Activated T-cell treated with anti-CD3 and anti-CD28 coated beads, Interleukin-2, amount 50 U/mL, for 72 hours (primary cell): Measurements from ENCODE around the gene ADORA2B. TPM values are rescaled to one million over a fixed set of nuclear protein-coding genes. Genes with fewer than 3 reads are reported as not detected.
"Not testable (repeated sequence)": the region's sequence is repeated elsewhere in the genome, so short reads cannot be mapped to it uniquely, and the experiment has no call there.

Experiments
- ATAC-seq, 2 donors: fragments of 150-1000 bp; cut with Tn5 transposase; replicated peaks in 1 of 2; 2 replicates each; pipeline ENCODE4 v1.10.0; 2021; ENCODE audit warnings: moderate library complexity in 2 of 2, mild to moderate bottlenecking in 1 of 2
- DNase-seq, 2 donors: peaks; one replicate each; pipeline ENCODE4 v3.0.0; 2021 to 2022; ENCODE audit warnings: mixed read lengths in 1 of 2
- H3K27ac Mint-ChIP-seq: one replicate; pipeline ENCODE4 v1.8.0; 2022; ENCODE audit warnings: mild to moderate bottlenecking, moderate library complexity, mixed read lengths
- H3K27me3 Mint-ChIP-seq: one replicate; pipeline ENCODE4 v1.8.0; 2022; ENCODE audit warnings: low read depth, mixed read lengths
- H3K36me3 Mint-ChIP-seq, 2 donors: one replicate each; pipeline ENCODE4 v1.8.0; 2022; ENCODE audit warnings: mixed read lengths in 2 of 2, mild to moderate bottlenecking in 1 of 2; ENCODE audit not compliant: insufficient read depth in 2 of 2
- H3K4me1 Mint-ChIP-seq: one replicate; pipeline ENCODE4 v1.8.0; 2022; ENCODE audit warnings: low read depth, mixed read lengths
- H3K4me3 Mint-ChIP-seq, 2 donors: one replicate each; pipeline ENCODE4 v1.8.0; 2022; ENCODE audit warnings: mild to moderate bottlenecking in 2 of 2, mixed read lengths in 2 of 2, moderate library complexity in 2 of 2
- H3K9me3 Mint-ChIP-seq, 2 donors: one replicate each; pipeline ENCODE4 v1.8.0; 2022; ENCODE audit warnings: mixed read lengths in 2 of 2
- total RNA-seq, 2 donors: library from RNA; stranded (reverse); gene quantifications; one replicate each; pipeline ENCODE4 v1.2.3, GENCODE V29; 2022

ADORA2B gene
- total RNA-seq, 2 donors from 2014 or later = 0.76 to 1.2 TPM

DNA sequence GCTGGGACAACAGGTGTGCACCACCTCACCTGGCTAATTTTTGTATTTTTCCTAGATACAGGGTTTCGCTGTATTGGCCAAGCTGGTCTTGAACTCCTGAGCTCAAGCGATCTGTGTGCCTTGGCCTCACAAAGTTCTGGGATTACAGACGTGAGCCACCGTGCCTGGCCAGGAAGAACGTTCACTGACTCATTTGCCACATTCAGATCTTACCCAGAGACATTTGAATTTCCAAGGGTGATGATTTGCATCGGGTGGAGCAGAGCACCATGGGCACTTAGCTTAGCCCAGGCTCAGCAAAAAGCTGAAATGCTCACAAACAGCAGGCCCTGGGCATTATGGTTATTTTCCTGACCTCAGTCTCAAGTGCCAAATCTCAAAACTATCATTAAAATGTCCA lies 14.5 kb upstream of the ADORA2B start:
- Mint-ChIP-seq H3K9me3 (no peaks in the 10 kb centered on the region), H3K4me3 (no peak overlapping the region), H3K36me3 (no peaks in the 10 kb centered on the region), H3K27ac (no peak overlapping the region), H3K27me3 (peaks cover 24% of the 10 kb centered on the region), H3K4me1 (no peaks in the 10 kb centered on the region)
- DNase-seq = no peak
- ATAC-seq = no peak

DNA sequence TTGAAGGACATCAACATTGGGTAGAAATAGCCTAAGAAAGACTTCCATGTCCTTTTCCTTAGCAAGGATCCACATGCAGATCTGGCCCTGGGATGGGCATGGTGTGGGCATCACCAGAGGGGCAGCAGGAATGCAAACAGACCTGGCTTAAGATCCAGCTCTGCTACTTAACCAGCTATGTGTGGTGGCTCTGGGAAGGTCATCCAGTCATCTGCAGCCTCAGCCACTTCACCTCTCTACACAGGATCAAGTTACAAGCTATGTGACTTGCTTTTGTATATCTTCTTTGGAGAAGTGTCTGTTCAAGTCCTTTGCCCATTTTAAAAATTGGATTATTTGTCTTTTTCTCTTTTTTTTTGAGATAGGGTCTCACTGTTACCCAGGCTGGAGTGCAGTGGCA lies 13.5 kb upstream of the ADORA2B start:
- H3K36me3 Mint-ChIP-seq = no peaks in the 10 kb centered on the region
- H3K27ac Mint-ChIP-seq = no peak overlapping the region
- H3K27me3 Mint-ChIP-seq = peaks cover 24% of the 10 kb centered on the region
- no peak for DNase-seq
- H3K9me3 Mint-ChIP-seq = no peaks in the 10 kb centered on the region
- no peak overlapping the region for H3K4me3 Mint-ChIP-seq
- no peak for ATAC-seq
- H3K4me1 Mint-ChIP-seq = no peaks in the 10 kb centered on the region

DNA sequence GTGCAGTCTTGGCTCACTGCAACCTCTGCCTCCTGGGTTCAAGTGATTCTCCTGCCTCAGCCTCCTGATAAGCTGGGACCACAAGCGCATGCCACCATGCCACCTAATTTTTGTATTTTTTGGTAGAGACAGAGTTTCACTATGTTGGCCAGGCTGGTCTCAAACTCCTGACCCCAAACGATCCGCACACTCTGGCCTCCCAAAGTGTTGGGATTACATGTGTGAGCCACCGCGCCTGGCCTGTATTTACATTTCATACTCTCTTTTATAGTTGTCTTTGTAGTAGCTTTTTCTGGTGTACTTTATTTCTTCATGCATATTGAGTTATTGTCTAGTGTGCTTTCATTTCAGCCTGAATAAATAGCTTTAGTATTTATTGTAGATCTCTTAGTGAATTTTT lies 10.1 kb upstream of the ADORA2B start:
- no peak overlapping the region for H3K4me3 Mint-ChIP-seq
- H3K9me3 Mint-ChIP-seq = no peaks in the 10 kb centered on the region
- no peak for ATAC-seq
- no peak for DNase-seq
- H3K27ac Mint-ChIP-seq = no peak overlapping the region
- no peaks in the 10 kb centered on the region for H3K4me1 Mint-ChIP-seq
- no peaks in the 10 kb centered on the region for H3K36me3 Mint-ChIP-seq
- H3K27me3 Mint-ChIP-seq = peaks cover 2% of the 10 kb centered on the region

GRCh38 chr17:15935891-15936290 lies 9.0 kb upstream of the ADORA2B start:
- ATAC-seq (no peak), DNase-seq (no peak)
- H3K9me3 Mint-ChIP-seq = no peaks in the 10 kb centered on the region
- no peak overlapping the region for H3K4me3 Mint-ChIP-seq
- no peaks in the 10 kb centered on the region for H3K27me3 Mint-ChIP-seq
- no peaks in the 10 kb centered on the region for H3K36me3 Mint-ChIP-seq
- no peak overlapping the region for H3K27ac Mint-ChIP-seq
- no peaks in the 10 kb centered on the region for H3K4me1 Mint-ChIP-seq

DNA sequence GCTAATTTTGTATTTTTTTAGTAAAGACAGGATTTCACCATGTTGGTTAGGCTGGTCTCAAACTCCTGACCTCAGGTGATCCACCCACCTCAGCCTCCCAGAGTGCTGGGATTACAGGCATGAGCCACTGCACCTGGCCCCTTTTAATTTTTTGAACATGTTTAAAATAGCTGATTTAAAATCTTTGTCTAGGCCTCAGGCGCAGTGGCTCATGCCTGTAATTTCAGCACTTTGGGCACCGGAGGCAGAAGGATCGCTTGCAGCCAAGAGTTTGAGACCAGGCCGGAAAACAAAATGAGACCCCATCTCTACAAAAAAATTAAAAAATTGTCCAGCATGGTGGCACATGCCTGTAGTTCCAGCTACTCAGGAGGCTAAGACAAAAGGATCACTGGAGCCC lies 8.4 kb upstream of the ADORA2B start:
- not testable (repeated sequence) for H3K27ac Mint-ChIP-seq, H3K9me3 Mint-ChIP-seq, H3K4me1 Mint-ChIP-seq, H3K27me3 Mint-ChIP-seq, ATAC-seq, H3K36me3 Mint-ChIP-seq, DNase-seq, H3K4me3 Mint-ChIP-seq

GRCh38 chr17:15941781-15942180 lies 3.1 kb upstream of the ADORA2B start:
- Mint-ChIP-seq H3K27ac (no peak overlapping the region), H3K4me3 (no peak overlapping the region), H3K9me3 (no peaks in the 10 kb centered on the region), H3K4me1 (peaks cover 7% of the 10 kb centered on the region), H3K27me3 (peaks cover 32% of the 10 kb centered on the region), H3K36me3 (no peaks in the 10 kb centered on the region)
- no peak for ATAC-seq
- DNase-seq = no peak

- DNase-seq = no peak
- H3K27ac Mint-ChIP-seq = no peak overlapping the region
- H3K4me3 Mint-ChIP-seq = no peak overlapping the region
- ATAC-seq = no peak
- H3K9me3 Mint-ChIP-seq = no peaks in the 10 kb centered on the region
- H3K36me3 Mint-ChIP-seq = no peaks in the 10 kb centered on the region
- H3K4me1 Mint-ChIP-seq = peaks cover 7% of the 10 kb centered on the region
- peaks cover 37% of the 10 kb centered on the region for H3K27me3 Mint-ChIP-seq
Observed at GRCh38 chr17:15942207-15942833, 2.6 kb upstream of the ADORA2B start.

DNA sequence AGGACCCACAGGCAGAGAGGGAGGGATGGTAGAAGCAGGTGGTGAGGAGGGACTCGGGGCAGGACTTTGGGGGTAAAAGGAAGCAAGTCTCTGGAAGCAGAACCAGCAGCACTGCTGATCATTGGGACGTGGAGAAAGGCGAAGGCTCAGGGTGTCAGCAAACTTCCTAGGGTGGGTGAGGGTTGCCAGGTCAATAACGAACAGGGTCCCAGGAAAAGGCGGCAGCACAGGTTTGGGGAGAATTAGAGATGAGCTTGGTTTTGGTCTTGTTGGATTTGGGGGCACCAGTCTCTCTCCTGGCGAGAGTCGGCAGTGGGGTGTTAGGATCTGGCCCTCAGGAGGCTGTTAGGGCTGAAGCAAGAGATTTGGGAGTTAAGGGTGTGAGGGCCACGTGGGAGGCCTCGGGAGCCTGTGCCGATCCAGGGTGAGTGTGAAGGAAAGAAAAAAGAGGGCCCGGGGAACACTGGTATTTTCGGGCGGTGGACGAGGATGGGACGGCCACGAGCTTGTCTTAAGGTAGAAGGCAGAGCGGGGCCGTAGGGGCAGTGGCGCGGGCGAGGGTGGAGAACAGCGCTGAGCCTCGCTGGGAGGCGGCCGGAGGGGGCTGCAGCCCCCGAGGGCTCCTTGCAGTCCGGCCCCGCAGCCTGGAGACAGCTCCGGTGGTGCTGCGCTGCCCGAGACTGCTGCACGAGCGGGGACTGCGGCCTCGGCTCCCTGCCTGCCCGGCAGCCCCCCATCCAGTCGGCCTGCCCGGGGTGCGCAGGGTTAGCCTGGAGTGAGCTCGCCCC lies 765 bp upstream of the ADORA2B start:
- Mint-ChIP-seq H3K27ac (no peak overlapping the region), H3K4me3 (peak overlapping the region; percentile 70 to 85), H3K27me3 (peaks cover 40% of the 10 kb centered on the region), H3K9me3 (no peaks in the 10 kb centered on the region), H3K4me1 (peaks cover 7% of the 10 kb centered on the region), H3K36me3 (no peaks in the 10 kb centered on the region)
- DNase-seq (no peak), ATAC-seq (no peak)

DNA sequence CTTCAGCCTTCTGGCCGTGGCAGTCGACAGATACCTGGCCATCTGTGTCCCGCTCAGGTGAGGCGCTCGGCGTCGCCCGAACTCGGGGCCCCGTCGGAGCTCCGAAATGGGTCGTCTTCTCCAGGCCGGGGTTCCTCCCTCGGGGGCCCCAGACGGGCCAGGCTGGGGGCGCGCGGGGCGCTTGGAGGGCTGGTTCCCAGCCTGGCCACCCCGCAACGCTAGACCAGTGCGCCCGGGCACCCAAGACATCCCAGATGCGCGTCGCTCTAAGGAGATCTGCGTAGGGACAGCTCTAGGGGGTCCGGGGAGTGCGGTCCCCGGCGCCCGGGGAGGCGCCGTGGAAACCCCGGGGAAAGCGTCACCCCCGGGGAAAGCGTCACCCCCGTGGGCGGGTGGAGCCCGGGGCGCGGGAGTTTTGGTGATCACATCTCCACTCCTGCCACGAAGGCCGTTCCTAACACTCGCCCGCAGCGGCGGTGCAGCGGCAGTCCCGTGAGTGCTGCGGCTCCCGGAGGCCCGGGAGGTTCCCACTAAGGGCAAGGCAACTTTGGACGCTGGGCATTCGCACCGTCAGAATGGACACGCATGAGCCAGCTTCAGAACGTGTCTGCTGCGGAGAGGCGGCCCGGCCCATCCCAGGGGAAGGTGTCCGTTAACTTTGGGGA lies 729 bp downstream of the ADORA2B start:
- no peaks in the 10 kb centered on the region for H3K36me3 Mint-ChIP-seq
- peak; percentile 44 for DNase-seq
- peaks cover 7% of the 10 kb centered on the region for H3K4me1 Mint-ChIP-seq
- ATAC-seq = peak; percentile 14 to 17
- H3K27ac Mint-ChIP-seq = no peak overlapping the region
- peak overlapping the region; percentile 82 to 85 for H3K4me3 Mint-ChIP-seq
- H3K9me3 Mint-ChIP-seq = no peaks in the 10 kb centered on the region
- peaks cover 48% of the 10 kb centered on the region for H3K27me3 Mint-ChIP-seq

DNA sequence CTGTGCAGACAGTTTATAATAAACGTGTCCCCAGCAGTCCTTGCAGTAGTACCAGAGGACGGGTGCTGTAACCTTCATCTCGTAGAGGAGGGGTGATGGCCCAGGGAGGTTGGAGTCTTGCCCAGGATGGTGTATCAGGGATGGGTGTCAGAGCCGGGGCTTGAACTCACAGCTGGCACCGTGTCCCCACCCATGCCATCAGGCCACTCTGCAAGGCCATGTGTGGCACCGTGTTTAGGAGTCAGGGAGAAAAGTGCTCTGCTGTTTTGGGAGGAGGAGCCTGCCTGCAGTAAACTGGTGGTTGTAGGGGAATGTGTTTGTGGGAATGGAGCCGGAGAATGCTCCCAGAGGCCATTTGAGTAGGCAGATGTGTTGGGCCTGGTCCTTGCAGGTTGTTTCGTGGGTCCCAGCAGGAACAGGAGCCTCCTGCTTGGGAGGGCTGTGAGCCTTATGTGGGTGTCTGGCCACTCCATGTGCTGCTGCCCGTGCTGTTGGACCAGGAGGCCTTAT lies 1.7 kb downstream of the ADORA2B start:
- Mint-ChIP-seq H3K4me1 (peaks cover 7% of the 10 kb centered on the region), H3K36me3 (no peaks in the 10 kb centered on the region), H3K9me3 (no peaks in the 10 kb centered on the region), H3K4me3 (no peak overlapping the region), H3K27me3 (peaks cover 49% of the 10 kb centered on the region), H3K27ac (no peak overlapping the region)
- ATAC-seq (no peak), DNase-seq (no peak)

DNA sequence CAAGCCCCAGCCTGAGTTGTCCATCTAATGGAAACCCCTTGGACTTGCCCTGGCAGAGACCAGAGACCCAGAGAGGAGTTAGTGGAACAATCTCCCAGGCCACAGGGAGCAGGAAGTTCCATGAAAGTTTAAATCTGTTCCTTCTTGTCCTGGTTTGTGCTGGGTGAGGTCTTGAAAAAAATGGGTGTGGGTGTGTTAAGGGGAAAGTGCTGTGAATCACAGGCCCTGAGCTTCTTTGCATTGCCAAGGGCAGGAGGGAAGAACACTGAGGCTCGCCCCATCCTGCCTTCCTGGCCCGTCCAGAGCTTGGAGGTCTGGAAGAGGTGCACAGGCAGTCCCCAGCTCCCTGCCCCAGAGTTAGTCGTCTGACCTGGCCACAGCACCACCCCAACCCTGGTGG lies 2.3 kb downstream of the ADORA2B start:
- Mint-ChIP-seq H3K4me1 (peaks cover 7% of the 10 kb centered on the region), H3K36me3 (no peaks in the 10 kb centered on the region), H3K9me3 (no peaks in the 10 kb centered on the region), H3K27ac (no peak overlapping the region), H3K4me3 (no peak overlapping the region), H3K27me3 (peaks cover 47% of the 10 kb centered on the region)
- ATAC-seq (no peak), DNase-seq (no peak)

- no peak overlapping the region for H3K27ac Mint-ChIP-seq
- H3K4me3 Mint-ChIP-seq = no peak overlapping the region
- peaks cover 45% of the 10 kb centered on the region for H3K27me3 Mint-ChIP-seq
- H3K9me3 Mint-ChIP-seq = no peaks in the 10 kb centered on the region
- H3K36me3 Mint-ChIP-seq = no peaks in the 10 kb centered on the region
- no peak for ATAC-seq
- no peak for DNase-seq
- H3K4me1 Mint-ChIP-seq = peaks cover 7% of the 10 kb centered on the region
Observed at GRCh38 chr17:15947976-15948752, 3.2 kb downstream of the ADORA2B start.
